ENCODE data around the gene NFU1. TPM values are rescaled to one million over a fixed set of nuclear protein-coding genes. Genes with fewer than 3 reads are reported as not detected.

Gene NFU1
- total RNA-seq, 4 donors from 2014 or later = 82.3 to 206 (median 117) TPM

GRCh38 chr2:69429491-69430183 is 7.6 kb downstream of the NFU1 start:
- TF ChIP-seq CTCF (IDR thresholded peaks at IDR 0.05; ENCODE audit: low read depth) = no peak

- TF ChIP-seq CTCF (IDR thresholded peaks at IDR 0.05; ENCODE audit: low read depth) = no peak
Observed at GRCh38 chr2:69428981-69429380, 8.3 kb downstream of the NFU1 start.

GRCh38 chr2:69424419-69424818 is 12.8 kb downstream of the NFU1 start:
- no peak for TF ChIP-seq CTCF (IDR thresholded peaks at IDR 0.05; ENCODE audit: low read depth)

GRCh38 chr2:69422198-69422597 is 15.0 kb downstream of the NFU1 start:
- no peak for TF ChIP-seq CTCF (IDR thresholded peaks at IDR 0.05; ENCODE audit: low read depth)

- no peak for TF ChIP-seq CTCF (IDR thresholded peaks at IDR 0.05; ENCODE audit: low read depth)
Observed at GRCh38 chr2:69416147-69416546, 21.1 kb downstream of the NFU1 start.

- TF ChIP-seq CTCF (IDR thresholded peaks at IDR 0.05; ENCODE audit: low read depth) = no peak
Observed at GRCh38 chr2:69411120-69411519, 26.1 kb downstream of the NFU1 start.

- TF ChIP-seq CTCF (IDR thresholded peaks at IDR 0.05; ENCODE audit: low read depth) = no peak
Observed at GRCh38 chr2:69405306-69405705, 31.9 kb downstream of the NFU1 start.

Measured in subcutaneous adipose tissue (tissue), 4 donors.